NCI-H82 (cell line): ENCODE data around the gene WDR44.
A peak's percentile ranks its signal among the peaks of the same experiment; 100 is the strongest.
"Not testable (repeated sequence)": the region's sequence is repeated elsewhere in the genome, so short reads cannot be mapped to it uniquely, and the experiment has no call there.

Experiments used
- DNase-seq: peaks from one replicate; lab custom pipeline; 2025; lab: John Stamatoyannopoulos, UW

Gene WDR44

DNA sequence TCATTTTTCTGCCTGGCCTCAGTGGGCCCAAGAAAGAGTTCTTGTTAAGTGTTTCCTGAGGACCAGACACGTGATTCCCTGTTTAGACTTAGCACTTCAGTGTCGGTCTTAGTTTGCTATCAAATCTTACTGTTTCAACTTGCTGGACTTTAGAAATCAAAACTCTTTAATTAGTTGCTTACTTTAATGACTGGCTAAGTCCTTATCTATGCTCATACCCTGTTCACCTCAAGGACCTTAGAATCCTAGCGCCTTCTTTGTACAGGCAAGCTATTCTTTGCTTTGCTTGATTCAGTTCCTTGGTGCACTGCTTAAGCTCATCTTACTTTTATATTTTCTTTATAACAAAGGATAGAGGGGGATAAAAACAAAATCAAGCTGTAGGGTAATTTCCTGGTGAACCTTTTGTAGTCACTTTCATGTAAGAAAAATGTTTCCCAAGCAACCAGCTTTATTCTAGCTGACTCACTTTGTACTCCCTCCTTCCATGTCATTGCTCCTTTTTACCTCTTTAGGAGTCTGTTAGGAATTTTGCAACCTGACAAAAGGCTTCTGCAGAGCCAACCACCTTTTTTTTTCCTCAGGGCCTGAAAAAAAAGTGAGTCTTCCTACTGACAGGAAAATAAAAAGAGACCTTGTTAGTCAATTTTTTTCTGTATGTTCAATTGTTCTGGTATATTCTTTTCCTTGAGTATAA is 14.7 kb downstream of the WDR44 start:
- DNase-seq, result no peak

DNA sequence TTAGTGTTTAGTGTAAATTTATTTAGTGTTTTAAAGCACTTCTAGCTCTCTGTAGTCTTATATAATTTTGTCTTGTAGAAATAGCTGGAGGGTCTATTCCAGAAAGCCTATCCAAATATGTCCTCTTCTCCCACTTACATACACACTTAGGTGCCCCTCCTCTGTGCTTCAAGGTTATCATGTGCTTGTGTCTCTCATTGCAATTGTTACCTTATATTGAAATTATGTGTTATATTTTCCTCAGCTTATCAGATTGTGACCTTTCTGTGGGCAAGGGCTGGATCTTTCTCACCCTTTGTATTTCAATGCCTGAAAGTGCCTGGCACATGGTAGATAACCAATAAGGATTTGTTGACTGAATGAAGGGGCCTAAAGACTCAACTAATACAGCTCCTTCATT is 18.4 kb downstream of the WDR44 start:
- DNase-seq, result no peak

DNA sequence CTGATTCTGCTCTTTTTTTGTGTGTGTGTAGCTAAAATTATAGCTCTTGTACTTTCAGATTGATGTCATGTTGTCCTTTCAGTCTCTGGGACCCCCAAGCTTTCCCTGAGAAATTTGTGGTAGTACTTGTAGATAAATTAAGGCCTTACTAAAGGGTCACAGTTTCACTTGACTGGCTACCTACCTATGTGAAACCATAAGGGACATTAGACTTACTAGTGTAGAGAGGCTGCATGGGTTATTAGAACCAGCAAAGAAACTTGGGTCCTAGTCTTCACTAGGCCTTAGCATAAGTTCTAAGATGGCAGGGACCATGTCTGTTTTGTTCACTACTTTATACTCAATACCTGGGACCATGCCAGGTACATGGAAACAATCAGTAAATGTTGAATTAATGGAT is 21.4 kb downstream of the WDR44 start:
- no peak for DNase-seq

DNA sequence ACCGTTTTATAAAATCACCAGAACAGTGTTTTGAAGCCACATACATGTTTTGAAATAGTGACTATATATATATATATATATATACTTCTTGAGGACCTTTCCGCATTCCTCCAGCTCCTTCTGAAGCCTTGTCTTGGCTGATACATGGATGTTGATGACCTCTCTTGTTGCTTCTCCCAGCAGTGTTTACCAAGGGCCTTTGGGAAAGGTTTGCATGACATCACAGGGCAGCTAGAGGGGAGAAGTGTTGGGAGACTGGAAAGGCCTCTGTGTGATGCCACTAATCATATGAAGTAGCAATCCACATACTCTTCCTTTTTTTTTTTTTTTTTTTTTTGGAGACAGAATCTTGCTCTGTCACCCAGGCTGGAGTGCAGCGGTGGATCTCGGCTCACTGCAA is 22.5 kb downstream of the WDR44 start:
- DNase-seq, result no peak

DNA sequence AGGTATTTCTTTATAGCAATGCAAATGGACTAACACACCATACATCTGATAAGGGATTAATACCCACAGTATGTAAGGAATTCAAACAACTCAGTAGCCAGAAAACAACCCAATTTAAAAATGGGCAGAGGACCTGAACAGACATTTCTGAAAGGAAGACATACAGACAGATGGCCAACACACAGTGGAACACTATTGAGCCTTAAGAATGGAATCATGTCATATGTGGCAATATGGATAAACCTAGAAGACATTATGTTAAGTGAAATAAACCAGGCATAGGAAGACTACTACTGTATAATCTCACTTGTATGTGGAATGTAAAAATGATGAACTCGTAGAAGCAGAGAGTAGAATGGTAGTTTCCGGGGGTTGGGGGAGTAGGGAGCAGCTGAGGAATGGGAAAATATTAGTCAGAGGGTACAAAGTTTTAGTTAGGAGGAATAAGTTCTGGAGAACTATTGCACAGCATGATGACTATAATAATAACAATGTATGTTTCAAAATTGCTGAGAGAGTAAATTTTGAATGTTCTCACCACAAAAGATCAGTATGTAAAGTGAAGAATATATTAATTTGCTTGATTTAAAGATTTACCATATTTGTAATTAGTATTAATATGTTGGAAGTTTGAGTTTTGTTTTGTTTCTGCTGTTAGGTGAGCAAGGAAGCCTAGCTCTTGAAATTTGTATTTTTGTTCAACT is 25.2 kb downstream of the WDR44 start:
- no peak for DNase-seq

DNA sequence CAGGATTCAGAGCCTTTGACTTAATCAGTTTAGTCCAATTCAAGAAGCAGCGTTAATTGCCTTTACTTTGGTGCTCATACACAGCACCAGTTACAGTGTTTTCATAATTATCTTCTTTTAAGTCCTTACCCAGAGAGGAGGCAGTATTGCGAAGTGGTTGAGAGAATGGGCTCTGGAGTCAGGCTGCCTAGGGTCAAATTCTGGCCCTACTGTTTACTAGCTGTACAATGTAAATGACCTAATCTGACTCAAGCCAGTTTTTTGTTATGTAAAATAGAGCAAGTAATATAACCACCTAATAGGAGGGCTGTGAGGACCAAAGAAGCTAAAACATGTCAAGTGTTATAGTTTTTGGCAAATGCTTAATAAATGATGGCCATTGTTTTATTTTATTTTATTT is 27.6 kb downstream of the WDR44 start:
- DNase-seq, result peak; percentile 74

DNA sequence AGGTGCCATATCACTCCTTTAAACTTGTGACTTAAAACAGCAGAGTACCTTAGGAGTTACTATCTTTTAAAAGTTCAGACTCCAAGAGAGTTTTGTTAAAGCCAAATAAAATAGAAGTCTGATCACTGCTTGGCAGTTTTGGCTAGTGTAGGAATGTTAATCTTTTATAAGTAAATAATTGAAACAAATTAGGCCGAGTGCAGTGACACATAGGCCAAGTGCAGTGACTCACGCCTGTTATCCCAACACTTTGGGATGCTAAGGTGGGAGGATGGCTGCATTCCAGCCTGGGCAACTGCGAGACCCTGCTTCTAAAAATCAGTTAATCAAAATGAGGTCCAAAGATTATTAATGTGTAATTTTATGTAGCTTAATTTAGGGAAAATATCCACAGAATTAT is 37.2 kb downstream of the WDR44 start:
- no peak for DNase-seq

DNA sequence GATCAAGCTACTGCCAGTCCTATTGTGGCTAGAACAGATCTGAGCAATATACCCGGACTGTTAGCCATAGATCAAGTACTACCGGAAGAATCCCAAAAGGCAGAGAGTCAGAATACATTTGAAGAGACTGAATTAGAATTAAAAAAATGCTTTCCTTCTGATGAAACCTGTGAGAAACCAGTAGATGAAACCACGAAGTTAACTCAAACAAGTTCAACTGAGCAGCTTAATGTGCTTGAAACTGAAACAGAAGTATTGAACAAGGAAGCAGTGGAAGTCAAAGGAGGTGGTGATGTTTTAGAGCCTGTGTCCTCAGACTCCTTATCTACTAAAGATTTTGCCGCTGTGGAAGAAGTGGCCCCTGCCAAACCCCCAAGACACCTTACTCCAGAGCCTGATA is 46.8 kb downstream of the WDR44 start:
- DNase-seq, result no peak

DNA sequence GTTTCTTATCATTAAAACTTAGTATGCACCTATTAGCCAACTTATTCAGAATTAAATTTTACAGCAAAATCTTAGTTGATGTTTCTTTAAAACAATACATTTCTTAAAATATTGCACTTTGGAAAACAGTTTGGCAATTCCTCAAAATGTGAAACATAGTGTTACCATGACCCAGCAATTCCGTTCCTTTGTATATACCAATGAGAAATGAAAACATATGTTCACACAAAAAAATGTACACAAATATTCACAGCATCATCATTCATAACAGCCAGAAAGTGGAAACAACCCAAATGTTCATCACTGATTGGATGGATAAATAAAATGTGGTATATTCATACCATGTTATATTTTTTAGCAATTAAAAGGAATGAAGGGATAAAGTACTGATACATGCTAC is 50.2 kb downstream of the WDR44 start:
- DNase-seq, result no peak

DNA sequence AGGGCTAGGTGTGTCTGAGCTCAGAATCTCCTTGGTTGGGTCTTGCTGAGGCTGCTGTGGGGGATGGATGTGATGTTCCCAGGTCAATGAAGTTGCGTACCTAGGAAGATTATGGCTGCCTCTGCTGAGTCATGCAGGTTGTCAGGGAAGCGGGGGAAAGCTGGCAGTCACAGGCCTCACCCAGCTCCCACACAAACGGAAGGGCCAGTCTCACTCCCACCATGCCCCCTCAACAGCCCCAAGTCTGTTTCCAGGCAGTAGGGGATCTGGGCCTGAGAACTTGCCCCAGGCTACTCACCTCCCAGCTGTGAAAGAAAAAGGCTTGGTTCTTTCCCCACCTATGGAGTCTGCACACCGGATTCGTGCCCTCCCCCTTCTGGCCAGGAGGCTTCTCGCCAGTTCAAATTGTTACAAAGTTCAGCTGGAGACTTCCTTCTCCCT is 72.9 kb downstream of the WDR44 start:
- DNase-seq, result no peak

DNA sequence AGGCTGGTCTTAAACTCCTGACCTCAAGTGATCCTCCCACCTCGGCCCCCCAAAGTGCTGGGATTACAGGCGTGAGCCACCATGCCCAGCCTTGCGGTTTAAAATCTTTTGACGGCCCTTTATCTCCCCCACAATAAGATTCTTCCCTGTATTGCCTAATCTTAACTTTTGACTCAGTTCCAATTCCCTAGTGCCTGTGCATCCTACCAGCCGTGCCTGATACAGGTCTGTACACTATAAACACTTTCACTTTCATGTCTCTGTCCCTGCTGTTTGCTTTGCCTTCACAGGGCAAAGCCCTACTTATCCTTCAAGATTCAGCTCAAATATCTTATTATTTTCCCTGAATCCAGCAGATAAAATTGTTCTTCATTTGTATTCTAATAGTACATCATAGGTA is 74.6 kb downstream of the WDR44 start:
- DNase-seq, result peak; percentile 8

DNA sequence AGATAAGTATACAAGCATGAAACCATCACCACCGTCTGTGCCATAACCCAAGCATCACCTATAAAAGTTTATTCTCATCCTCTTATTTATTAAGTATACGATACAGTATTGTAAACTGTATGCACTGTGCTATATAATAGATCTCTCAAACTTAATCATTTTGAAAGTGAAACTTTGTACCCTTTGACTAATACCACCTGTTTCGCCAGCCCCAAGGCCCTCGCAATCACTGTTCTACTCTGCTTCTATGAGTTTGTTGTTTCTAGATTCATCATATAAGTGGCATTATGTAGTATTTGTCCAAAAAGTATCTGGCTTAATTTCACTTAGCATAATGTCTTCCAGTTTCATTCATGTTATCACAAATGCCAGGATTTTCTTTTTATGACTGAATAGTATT is 77.7 kb downstream of the WDR44 start:
- DNase-seq, result no peak

DNA sequence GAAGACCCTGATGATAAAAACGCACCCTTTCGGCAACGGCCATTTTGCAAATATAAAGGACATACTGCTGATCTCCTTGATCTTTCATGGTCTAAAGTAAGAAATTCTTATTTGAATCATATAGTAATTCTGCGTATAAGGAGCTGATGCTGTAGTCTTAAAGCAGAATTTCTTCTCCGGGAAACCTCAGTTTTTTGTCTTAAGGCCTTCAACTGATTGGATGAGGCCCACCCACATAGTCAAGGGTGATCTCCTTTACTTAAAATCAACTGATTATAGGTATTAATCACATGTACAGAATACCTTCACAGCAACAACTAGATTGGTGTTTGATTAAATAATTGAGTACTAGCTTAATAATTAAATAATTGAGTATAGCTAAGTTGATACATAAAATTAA is 86.9 kb downstream of the WDR44 start:
- no peak for DNase-seq

DNA sequence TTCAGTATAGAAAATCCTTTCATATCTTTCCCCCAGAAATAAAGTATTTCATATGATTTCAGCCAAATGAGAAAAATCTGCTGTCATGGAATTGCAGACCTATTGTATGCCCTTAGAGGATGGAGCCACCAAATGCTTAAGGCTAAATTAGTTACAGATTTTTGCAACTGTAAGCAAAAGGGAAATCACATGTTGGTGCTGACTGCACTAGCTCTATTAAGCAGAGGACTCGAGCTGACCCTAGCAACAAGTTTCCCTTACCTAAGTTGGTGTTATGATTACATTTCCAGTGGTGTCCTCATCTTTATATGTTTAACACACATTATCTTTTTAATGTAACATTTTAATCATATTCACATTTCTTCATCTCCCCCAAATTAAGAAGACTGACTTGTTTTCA is 91.4 kb downstream of the WDR44 start:
- DNase-seq, result no peak

DNA sequence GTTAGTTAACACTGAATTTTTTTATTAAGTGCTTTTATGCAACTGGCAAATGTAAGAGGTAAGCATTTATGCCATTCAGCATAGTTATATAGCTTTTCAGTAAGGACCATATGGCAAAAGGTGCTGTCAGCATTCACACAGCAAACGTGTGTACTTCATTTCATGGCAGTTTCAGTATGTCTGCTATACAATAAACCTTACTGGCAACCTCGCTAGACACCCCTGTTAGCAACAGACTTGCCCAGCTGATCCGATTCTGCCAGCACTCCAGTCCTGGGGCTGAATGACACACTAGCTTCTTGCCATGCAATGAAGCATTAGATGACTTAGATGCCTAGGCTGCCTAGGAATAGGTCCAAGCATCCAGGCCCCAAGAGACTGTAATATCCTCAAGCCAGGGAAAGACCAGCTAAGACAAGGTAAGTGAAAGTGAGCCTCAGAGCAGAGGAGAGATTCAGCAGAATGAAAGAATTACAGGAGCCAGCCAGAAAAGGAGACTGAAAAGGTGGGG is 102.4 kb downstream of the WDR44 start:
- no peak for DNase-seq

DNA sequence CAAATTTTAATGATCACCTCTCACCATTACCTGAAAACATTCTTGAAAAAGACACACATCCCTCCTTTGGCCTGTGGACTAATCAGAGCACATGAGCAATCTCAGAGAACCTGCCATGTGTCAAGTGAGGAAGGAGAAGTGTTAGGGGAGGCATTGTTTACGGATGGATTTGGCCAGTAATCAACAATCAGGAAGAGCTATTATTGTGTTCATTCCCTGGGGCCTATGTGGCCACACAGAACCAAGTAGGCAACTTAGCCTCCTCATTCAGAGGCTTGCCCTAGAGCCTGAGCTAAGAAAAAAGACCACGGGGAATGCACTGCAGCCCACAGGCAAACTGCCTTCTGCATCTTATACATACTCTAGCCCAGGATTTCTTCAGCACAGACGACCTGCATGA is 109.1 kb downstream of the WDR44 start:
- DNase-seq, result no peak

DNA sequence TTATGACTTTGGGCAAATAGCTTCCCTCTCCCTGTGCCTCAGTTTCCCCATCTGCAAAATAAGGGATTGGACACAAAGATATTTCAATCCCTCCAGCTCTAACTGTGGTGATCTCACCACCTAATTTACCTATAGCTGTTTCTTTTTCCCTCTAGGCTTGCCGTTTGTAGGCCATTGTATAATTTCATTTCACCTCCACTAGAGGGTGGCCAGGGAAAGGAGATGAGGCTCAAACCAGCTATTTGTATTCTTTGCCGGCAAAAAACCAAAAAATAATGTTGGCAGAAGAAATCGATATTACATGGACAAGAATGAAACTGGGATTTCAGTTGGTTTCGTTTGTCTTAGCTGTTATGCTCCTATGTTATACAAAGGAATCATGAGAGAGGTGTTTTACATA is 113.6 kb downstream of the WDR44 start:
- DNase-seq, result peak; percentile 25

DNA sequence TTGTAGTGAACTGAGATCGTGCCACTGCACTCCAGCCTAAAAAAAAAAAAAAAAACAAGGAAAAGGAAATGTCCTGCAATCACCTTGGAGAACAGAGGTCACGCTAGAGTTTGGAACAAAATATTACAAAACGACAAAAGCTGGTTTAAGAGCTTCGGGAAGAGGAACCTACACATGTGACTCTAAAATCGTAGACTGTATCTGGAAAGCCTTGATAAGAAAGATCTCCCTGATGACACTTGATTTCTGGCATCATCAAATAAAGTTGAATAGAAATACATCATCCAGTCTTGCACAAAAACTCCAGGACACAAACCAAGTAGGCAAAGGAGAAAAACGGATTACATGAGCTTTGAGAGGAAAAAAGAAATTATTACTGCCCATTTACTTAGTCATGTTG is 118.6 kb downstream of the WDR44 start:
- DNase-seq, result no peak

DNA sequence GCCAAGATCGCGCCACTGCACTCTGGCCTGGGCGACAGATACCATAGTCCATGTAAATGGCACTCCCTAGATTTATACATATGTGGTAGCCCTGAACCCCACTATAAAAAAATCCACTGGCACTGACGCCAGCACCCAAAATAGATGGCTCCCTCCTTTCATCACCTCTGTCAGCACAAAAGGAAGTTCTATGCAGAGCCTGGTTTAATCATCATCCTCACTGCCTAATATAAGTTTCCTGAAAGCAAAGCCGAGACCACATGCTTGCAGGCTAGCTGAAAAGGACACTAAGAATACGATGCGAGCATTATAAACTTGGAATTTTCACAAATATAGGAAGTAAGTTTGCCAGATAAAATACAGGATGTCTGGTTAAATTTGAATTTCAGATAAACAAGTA is 122.2 kb downstream of the WDR44 start:
- no peak for DNase-seq

DNA sequence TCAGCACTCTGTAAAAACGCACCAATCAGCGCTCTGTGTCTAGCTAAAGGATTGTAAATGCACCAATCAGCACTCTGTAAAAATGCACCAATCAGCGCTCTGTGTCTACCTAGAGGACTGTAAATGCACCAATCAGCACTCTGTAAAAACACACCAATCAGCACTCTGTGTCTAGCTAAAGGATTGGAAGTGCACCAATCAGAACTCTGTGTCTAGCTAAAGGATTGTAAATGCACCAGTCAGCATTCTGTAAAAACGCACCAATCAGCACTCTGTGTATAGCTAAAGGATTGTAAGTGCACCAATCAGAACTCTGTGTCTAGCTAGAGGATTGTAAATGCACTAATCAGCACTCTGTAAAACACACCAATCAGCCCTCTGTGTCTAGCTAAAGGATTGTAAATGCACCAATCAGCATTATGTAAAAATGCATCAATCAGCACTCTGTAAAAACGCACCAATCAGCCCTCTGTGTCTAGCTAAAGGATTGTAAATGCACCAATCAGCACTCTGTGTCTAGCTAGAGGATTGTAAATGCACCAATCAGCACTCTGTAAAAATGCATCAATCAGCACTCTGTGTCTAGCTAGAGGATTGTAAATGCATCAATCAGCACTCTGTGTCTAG is 124.9 kb downstream of the WDR44 start:
- DNase-seq, result not testable (repeated sequence)

DNA sequence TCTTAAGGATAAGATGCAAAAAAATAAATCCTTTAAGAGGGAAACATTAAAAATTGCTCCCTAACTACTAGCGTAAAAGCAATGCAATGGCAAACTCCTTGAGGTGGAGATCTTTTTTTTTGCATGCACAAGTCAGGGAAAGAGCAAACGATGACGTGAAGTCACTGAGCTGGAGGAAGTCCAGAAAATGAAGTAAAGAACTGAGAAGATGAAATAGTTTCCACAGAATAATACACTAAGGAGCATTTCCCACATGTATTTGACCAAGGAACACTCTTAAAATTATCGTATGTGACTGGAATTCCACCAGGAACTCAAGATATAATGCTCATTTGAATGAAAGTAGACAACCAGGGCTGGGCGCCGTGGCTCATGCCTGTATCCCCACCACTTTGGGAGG is 128.7 kb downstream of the WDR44 start:
- no peak for DNase-seq

DNA sequence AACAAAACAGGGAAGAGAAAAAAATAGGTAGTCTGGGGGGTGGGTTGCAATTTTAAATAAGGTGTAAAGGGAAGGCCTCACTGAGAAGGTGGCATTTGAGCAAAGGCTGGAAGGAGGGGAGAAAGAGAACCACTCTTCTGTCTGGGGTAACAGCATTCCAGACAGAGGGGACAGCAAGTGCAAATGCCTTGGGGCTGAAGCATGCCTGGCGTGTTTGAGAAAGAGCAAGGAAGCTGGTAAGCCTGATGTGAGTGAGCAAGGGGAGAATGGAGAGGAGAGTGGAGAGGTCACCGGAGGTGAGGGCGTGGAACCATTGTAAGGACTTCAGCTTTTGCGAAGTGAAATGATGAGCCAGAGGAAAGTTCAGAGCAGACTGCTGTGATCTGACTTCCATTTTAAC is 130.0 kb downstream of the WDR44 start:
- DNase-seq, result no peak

DNA sequence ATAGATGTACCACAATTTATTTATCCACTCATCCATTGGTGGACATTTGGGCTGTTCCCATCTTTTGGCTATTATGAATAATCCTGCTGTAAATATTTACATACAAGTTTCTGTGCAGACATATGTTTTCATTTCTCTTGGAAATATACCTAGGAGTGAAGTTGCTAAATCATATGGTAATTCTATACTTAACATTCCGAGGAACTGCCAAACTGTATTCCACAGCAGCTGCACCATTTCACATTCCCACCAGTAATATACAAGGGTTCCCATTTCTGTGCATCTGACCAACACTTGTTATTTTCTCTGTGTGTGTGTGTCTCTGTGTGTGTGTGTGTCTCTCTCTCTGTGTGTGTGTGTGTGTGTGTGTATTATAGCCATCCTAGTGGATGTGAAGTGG is 134.3 kb downstream of the WDR44 start:
- no peak for DNase-seq
